Chondrocyte (in vitro differentiated cells): ENCODE data around the gene TFB2M. TPM values are rescaled to one million over a fixed set of nuclear protein-coding genes. Genes with fewer than 3 reads are reported as not detected.

ENCODE experiments used
- DNase-seq: peaks from one replicate; pipeline ENCODE4 v3.0.0; 2021; ENCODE audit warnings: mixed read lengths, low spot score
- H3K27ac Mint-ChIP-seq: one replicate; pipeline ENCODE4 v1.8.0; 2021; ENCODE audit warnings: mild to moderate bottlenecking, moderate library complexity, mixed read lengths; ENCODE audit not compliant: unreplicated experiment
- H3K27me3 Mint-ChIP-seq: 2 replicates; pipeline ENCODE4 v1.8.0; 2021; ENCODE audit warnings: low read depth, mixed read lengths
- H3K36me3 Mint-ChIP-seq: 2 replicates; pipeline ENCODE4 v1.8.0; 2021; ENCODE audit warnings: low read depth, mixed read lengths
- H3K4me1 Mint-ChIP-seq: 2 replicates; pipeline ENCODE4 v1.8.0; 2021; ENCODE audit warnings: low read depth, mild to moderate bottlenecking, mixed read lengths
- H3K4me3 Mint-ChIP-seq: one replicate; pipeline ENCODE4 v1.8.0; 2021; ENCODE audit warnings: mild to moderate bottlenecking, moderate library complexity, mixed read lengths; ENCODE audit not compliant: unreplicated experiment
- H3K9me3 Mint-ChIP-seq: 2 replicates; pipeline ENCODE4 v1.8.0; 2021; ENCODE audit warnings: low read depth, mixed read lengths
- CTCF ChIP-seq: fragments of 200-600 bp; sonication (generic); IDR thresholded peaks from 2 replicates; pipeline ENCODE4 v1.5.0; 2021; ENCODE audit warnings: antibody characterized with exemption, mild to moderate bottlenecking, moderate library complexity
- total RNA-seq: library from RNA; stranded (reverse); gene quantifications from 3 replicates; pipeline ENCODE4 v1.2.1, GENCODE V29; 2021

Gene TFB2M
- total RNA-seq, 1 donor from 2014 or later: 10.6 TPM

- Mint-ChIP-seq H3K27me3 (no peaks in the 10 kb centered on the region), H3K27ac (peak overlapping the region; percentile 83), H3K9me3 (no peaks in the 10 kb centered on the region), H3K36me3 (no peaks in the 10 kb centered on the region), H3K4me3 (no peak overlapping the region), H3K4me1 (peaks cover 68% of the 10 kb centered on the region)
- no peak for DNase-seq
- TF ChIP-seq CTCF: no peak
Observed at GRCh38 chr1:246577720-246578106, 11.7 kb upstream of the TFB2M start.

GRCh38 chr1:246577082-246577719, 11.1 kb upstream of the TFB2M start:
- TF ChIP-seq CTCF: no peak
- H3K4me1 Mint-ChIP-seq: peaks cover 63% of the 10 kb centered on the region
- H3K9me3 Mint-ChIP-seq: no peaks in the 10 kb centered on the region
- DNase-seq: no peak
- H3K27ac Mint-ChIP-seq: peak overlapping the region; percentile 83
- no peak overlapping the region for H3K4me3 Mint-ChIP-seq
- H3K27me3 Mint-ChIP-seq: no peaks in the 10 kb centered on the region
- H3K36me3 Mint-ChIP-seq: no peaks in the 10 kb centered on the region

GRCh38 chr1:246576709-246577032, 10.6 kb upstream of the TFB2M start:
- H3K27ac Mint-ChIP-seq: no peak overlapping the region
- no peak overlapping the region for H3K4me3 Mint-ChIP-seq
- H3K9me3 Mint-ChIP-seq: no peaks in the 10 kb centered on the region
- H3K27me3 Mint-ChIP-seq: no peaks in the 10 kb centered on the region
- peaks cover 60% of the 10 kb centered on the region for H3K4me1 Mint-ChIP-seq
- TF ChIP-seq CTCF: no peak
- no peak for DNase-seq
- H3K36me3 Mint-ChIP-seq: no peaks in the 10 kb centered on the region

GRCh38 chr1:246573491-246573890, 7.4 kb upstream of the TFB2M start:
- H3K4me3 Mint-ChIP-seq: no peak overlapping the region
- peaks cover 37% of the 10 kb centered on the region for H3K4me1 Mint-ChIP-seq
- DNase-seq: no peak
- H3K27ac Mint-ChIP-seq: peak overlapping the region; percentile 4
- H3K9me3 Mint-ChIP-seq: no peaks in the 10 kb centered on the region
- H3K27me3 Mint-ChIP-seq: no peaks in the 10 kb centered on the region
- H3K36me3 Mint-ChIP-seq: no peaks in the 10 kb centered on the region
- no peak for TF ChIP-seq CTCF

- H3K4me3 Mint-ChIP-seq: no peak overlapping the region
Observed at GRCh38 chr1:246572785-246573184, 6.7 kb upstream of the TFB2M start.

More at GRCh38 chr1:246572785-246573184, 6.7 kb upstream of the TFB2M start:
- Mint-ChIP-seq H3K36me3 (no peaks in the 10 kb centered on the region), H3K4me1 (peaks cover 37% of the 10 kb centered on the region), H3K27ac (no peak overlapping the region), H3K9me3 (no peaks in the 10 kb centered on the region), H3K27me3 (no peaks in the 10 kb centered on the region)
- DNase-seq: no peak
- TF ChIP-seq CTCF: no peak
